GM23338 (cell line): ENCODE data around the gene LRRC18.

Source experiments
- CREB1 ChIP-seq: fragments of 250-450 bp; sonication (Bioruptor Pico); IDR thresholded peaks from 2 replicates; pipeline ENCODE4 v1.5.0; 2020; ENCODE audit warnings: low read depth, mild to moderate bottlenecking, moderate library complexity
- CTCF ChIP-seq, 2 experiments: fragments of 200-600 bp in 1 of 2; sonication (generic) in 1 of 2; conservative IDR thresholded peaks; 2 replicates each; pipeline versions ENCODE4 v1.5.1 to v1.6.1; 2016 to 2017; ENCODE audit warnings: antibody characterized with exemption in 2 of 2, low read depth in 2 of 2, mild to moderate bottlenecking in 2 of 2, moderate library complexity in 1 of 2
- ETS1 ChIP-seq: IDR thresholded peaks from 2 replicates; pipeline ENCODE4 v1.6.1; 2016; ENCODE audit warnings: antibody characterized with exemption
- EZH2 ChIP-seq: fragments of 200-600 bp; sonication (generic); IDR thresholded peaks from one replicate; pipeline ENCODE4 v1.8.0; 2017; ENCODE audit warnings: antibody characterized with exemption, mild to moderate bottlenecking, low read depth; ENCODE audit not compliant: unreplicated experiment
- EZH2phosphoT487 ChIP-seq: fragments of 200-600 bp; sonication (generic); IDR thresholded peaks from one replicate; pipeline ENCODE4 v1.8.1; 2018; ENCODE audit warnings: antibody characterized with exemption; ENCODE audit not compliant: unreplicated experiment
- POLR2AphosphoS5 ChIP-seq: IDR thresholded peaks from 2 replicates; pipeline ENCODE4 v1.6.1; 2016; ENCODE audit warnings: antibody characterized with exemption, low read depth
- REST ChIP-seq: IDR thresholded peaks from one replicate; pipeline ENCODE4 v1.6.1; 2018; ENCODE audit warnings: antibody characterized with exemption; ENCODE audit not compliant: unreplicated experiment

GRCh38 chr10:48898426-48898825 lies 41.2 kb downstream of the LRRC18 start:
- TF ChIP-seq CTCF (conservative IDR thresholded peaks at IDR 0.05; ENCODE audit: low read depth in 2 of 2) (no peak), ETS1 (no peak), POLR2AphosphoS5 (no peak), EZH2 (no peak), REST (no peak), EZH2phosphoT487 (no peak), CREB1 (CRISPR knock-in tag) (no peak)
